HepG2 (cell line): Measurements from ENCODE around the gene KRTAP10-10. TPM values are rescaled to one million over a fixed set of nuclear protein-coding genes. Genes with fewer than 3 reads are reported as not detected.

Source experiments
- ATAC-seq: fragments of 200-7000 bp; cut with Tn5 transposase; 3 replicates; pipeline ENCODE4 v1.9.1; 2020; ENCODE audit warnings: mild to moderate bottlenecking, moderate library complexity
- BruUV-seq: library from RNA; stranded (reverse); fragments of 400-500 nt; replicated peaks from 2 replicates; lab custom pipeline; 2021; lab: Mats Ljungman, UMichigan
- CTCF ChIA-PET: fragments of 300-600 bp; formaldehyde crosslinking; extraction: SDS; loops from one replicate; lab custom pipeline; 2021; ENCODE audit warnings: low total read pairs, inconsistent platforms, low intra/inter-chr PET ratio; lab: Yijun Ruan, JAX
- POLR2A ChIA-PET: fragments of 350-600 bp; sonication (Branson Sonifier 250); formaldehyde crosslinking; loops from one replicate; lab custom pipeline; 2020; ENCODE audit warnings: antibody characterized with exemption, inconsistent platforms; lab: Yijun Ruan, JAX
- DNase-seq: peaks from one replicate; pipeline ENCODE4 v3.0.0-alpha.2; 2015; ENCODE audit warnings: low spot score
- FAIRE-seq: peaks from 3 replicates; lab custom pipeline; 2011; peaks lifted over from hg19 to GRCh38; lab: Jason Lieb, UNC
- H2AFZ ChIP-seq: one replicate; pipeline ENCODE4 v1.6.1; 2011; ENCODE audit warnings: low read length, inconsistent platforms
- H3K27ac ChIP-seq: fragments of 300-600 bp; 3 replicates; pipeline ENCODE4 v1.8.0; 2011; ENCODE audit warnings: mixed run types, mild to moderate bottlenecking, mixed read lengths, low read length, inconsistent platforms; ENCODE audit not compliant: insufficient read depth; ENCODE audit errors: extremely low read length
- H3K27me3 ChIP-seq, 2 experiments: fragments of 200-600 bp in 1 of 2; 2 replicates in 1 of 2; 3 replicates in 1 of 2; pipeline versions ENCODE4 v1.6.0 to v1.8.0; 2011; ENCODE audit warnings: low read length in 2 of 2, mild to moderate bottlenecking in 2 of 2, moderate library complexity in 2 of 2, inconsistent platforms in 1 of 2; ENCODE audit not compliant: insufficient read depth in 2 of 2, control insufficient read depth in 1 of 2
- H3K36me3 ChIP-seq, 2 experiments: fragments of 200-600 bp in 1 of 2; replicated peaks in 1 of 2; 2 replicates in 1 of 2; 3 replicates in 1 of 2; pipeline versions ENCODE4 v1.5.1 to v1.8.0; 2011; ENCODE audit warnings: low read length in 2 of 2, inconsistent platforms in 1 of 2; ENCODE audit not compliant: insufficient read depth in 2 of 2, control insufficient read depth in 1 of 2
- H3K4me1 ChIP-seq: 2 replicates; pipeline ENCODE4 v1.5.1; 2012; ENCODE audit warnings: low read length, inconsistent platforms; ENCODE audit not compliant: insufficient read depth
- H3K4me2 ChIP-seq: 2 replicates; pipeline ENCODE4 v1.6.0; 2011; ENCODE audit warnings: low read depth, low read length, inconsistent platforms
- H3K4me3 ChIP-seq, 3 experiments: fragments of 200-600 bp in 1 of 3; sonication (generic), shearing (Covaris generic) in 1 of 3; replicated peaks in 1 of 3; 2 replicates each; pipeline ENCODE4 v1.5.1; 2011 to 2016; ENCODE audit warnings: low read length in 3 of 3, inconsistent platforms in 2 of 3, low read depth in 2 of 3, mild to moderate bottlenecking in 2 of 3, control low read depth in 1 of 3, mixed read lengths in 1 of 3; ENCODE audit not compliant: insufficient read depth in 1 of 3
- H3K79me2 ChIP-seq: one replicate; pipeline ENCODE4 v1.6.1; 2011; ENCODE audit warnings: low read length, inconsistent platforms; ENCODE audit not compliant: insufficient read depth
- H3K9ac ChIP-seq: 2 replicates; pipeline ENCODE4 v1.6.0; 2011; ENCODE audit warnings: mild to moderate bottlenecking, low read depth, low read length, inconsistent platforms; ENCODE audit not compliant: insufficient read depth
- H3K9me3 ChIP-seq: 2 replicates; pipeline ENCODE4 v1.5.1; 2012; ENCODE audit warnings: mild to moderate bottlenecking, low read length
- H4K20me1 ChIP-seq: 2 replicates; pipeline ENCODE4 v1.6.0; 2011; ENCODE audit warnings: inconsistent platforms, mild to moderate bottlenecking, low read length, moderate library complexity; ENCODE audit not compliant: insufficient read depth
- ATF7-NPFF ChIP-seq: sonication (generic); formaldehyde crosslinking; IDR thresholded peaks from 2 replicates; pipeline ENCODE4 v1.8.1; 2023; ENCODE audit warnings: mild to moderate bottlenecking, low read depth, missing genetic modification reagents, moderate library complexity
- GPBP1L1 ChIP-seq: sonication (generic); formaldehyde crosslinking; IDR thresholded peaks from 2 replicates; pipeline ENCODE4 v1.5.0; 2020; ENCODE audit warnings: mild to moderate bottlenecking, missing genetic modification reagents
- HINFP ChIP-seq: sonication (generic); formaldehyde crosslinking; IDR thresholded peaks from 2 replicates; pipeline ENCODE4 v1.4.0; 2020; ENCODE audit warnings: low read depth, mild to moderate bottlenecking, missing genetic modification reagents
- HNF4G ChIP-seq, 2 experiments: sonication (generic) in 1 of 2; formaldehyde crosslinking in 1 of 2; IDR thresholded peaks; 2 replicates each; pipeline versions ENCODE4 v1.4.0 to v1.6.1; 2011 to 2020; ENCODE audit warnings: borderline replicate concordance in 2 of 2, low read depth in 2 of 2, mild to moderate bottlenecking in 2 of 2, low read length in 1 of 2, missing genetic modification reagents in 1 of 2, moderate library complexity in 1 of 2
- HOXA5 ChIP-seq: sonication (generic); formaldehyde crosslinking; IDR thresholded peaks from 2 replicates; pipeline ENCODE4 v1.4.0; 2020; ENCODE audit warnings: missing genetic modification reagents
- NCOA2 ChIP-seq: sonication (generic); formaldehyde crosslinking; IDR thresholded peaks from 2 replicates; pipeline ENCODE4 v1.8.0; 2022; ENCODE audit warnings: inconsistent platforms
- SMAD3 ChIP-seq: sonication (generic); formaldehyde crosslinking; IDR thresholded peaks from 2 replicates; pipeline ENCODE4 v1.4.0; 2020; ENCODE audit warnings: missing genetic modification reagents
- SMAD9 ChIP-seq: sonication (generic); formaldehyde crosslinking; IDR thresholded peaks from 2 replicates; pipeline ENCODE4 v1.5.1; 2020; ENCODE audit warnings: mild to moderate bottlenecking, missing genetic modification reagents
- ZKSCAN5 ChIP-seq: sonication (generic); formaldehyde crosslinking; IDR thresholded peaks from 2 replicates; pipeline ENCODE4 v1.5.1; 2020; ENCODE audit warnings: mild to moderate bottlenecking, missing genetic modification reagents
- ZNF292 ChIP-seq: sonication (generic); formaldehyde crosslinking; IDR thresholded peaks from 2 replicates; pipeline ENCODE4 v1.8.1; 2022; ENCODE audit warnings: mild to moderate bottlenecking, low read depth, missing genetic modification reagents, borderline replicate concordance
- ZNF30 ChIP-seq: sonication (generic); formaldehyde crosslinking; IDR thresholded peaks from 2 replicates; pipeline ENCODE4 v1.5.0; 2020; ENCODE audit warnings: mild to moderate bottlenecking, missing genetic modification reagents
- WGBS: methylation state at CpG from one replicate; pipeline ENCODE4 v1.1.6; 2017; ENCODE audit warnings: low lambda C conversion rate; 5-methylcytosine and 5-hydroxymethylcytosine counted together
- in situ Hi-C: cut with HindIII; loops from 2 replicates; pipeline ENCODE4 v1.10.0; 2017; ENCODE audit warnings: low pct_unique_long_range_greater_than_20kb; ENCODE audit not compliant: extremely low pct_ligation_motif_present
- intact Hi-C: fragments of 100-400 bp; cut with micrococcal nuclease; formaldehyde crosslinking; loops from one replicate; pipeline ENCODE4 v1.10.0; 2022; ENCODE audit not compliant: unreplicated experiment
- polyA plus RNA-seq, 8 experiments: library from polyadenylated mRNA; depleted of rRNA in 3 of 8; stranded (reverse) in 7 of 8; unstranded in 1 of 8; fragments of >200 nt; fragmentation: Illumina TruSeq in 4 of 8; extraction: Trizol in 4 of 8; gene quantifications; 2 replicates each; pipeline versions ENCODE4 v1.2.1 to v1.2.3, GENCODE V29; 2011 to 2016; ENCODE audit warnings: low read depth in 4 of 8, missing spikeins in 1 of 8, mixed read lengths in 1 of 8; ENCODE audit not compliant: insufficient read depth in 1 of 8
- total RNA-seq, 5 experiments: library from RNA; depleted of rRNA; stranded (reverse); fragments of >200 nt; fragmentation: Illumina TruSeq; extraction: Trizol; gene quantifications; 2 replicates each; pipeline ENCODE4 v1.2.3, GENCODE V29; 2016; ENCODE audit warnings: low read depth in 1 of 5
- TF ChIP-seq, protein P1 (sequence below): sonication (generic); formaldehyde crosslinking; IDR thresholded peaks from 2 replicates; pipeline ENCODE4 v1.4.0; 2020; ENCODE audit warnings: missing genetic modification reagents, low read depth, mild to moderate bottlenecking, borderline replicate concordance

Gene KRTAP10-10
- total and polyA plus RNA-seq, 2 of the 13 experiments (the other 11 are each of a cell fraction or from before 2014, with no cell fraction given), result not detected

- no TSS peak for BruUV-seq
- H3K27ac ChIP-seq, result no peak overlapping the region
- TF ChIP-seq HNF4G (IDR thresholded peaks at IDR 0.05; ENCODE audit: borderline replicate concordance, low read depth, low read length) (no peak), HNF4G (CRISPR knock-in tag; IDR thresholded peaks at IDR 0.05; ENCODE audit: borderline replicate concordance, low read depth) (no peak), NCOA2 (no peak), ATF7-NPFF (CRISPR knock-in tag) (no peak), ZNF292 (CRISPR knock-in tag) (no peak), HINFP (CRISPR knock-in tag) (no peak), ZKSCAN5 (CRISPR knock-in tag) (no peak), ZNF30 (CRISPR knock-in tag) (no peak), SMAD9 (CRISPR knock-in tag) (no peak), GPBP1L1 (CRISPR knock-in tag) (no peak), HOXA5 (CRISPR knock-in tag) (no peak), SMAD3 (CRISPR knock-in tag) (no peak)
- TF ChIP-seq, protein P1, sequence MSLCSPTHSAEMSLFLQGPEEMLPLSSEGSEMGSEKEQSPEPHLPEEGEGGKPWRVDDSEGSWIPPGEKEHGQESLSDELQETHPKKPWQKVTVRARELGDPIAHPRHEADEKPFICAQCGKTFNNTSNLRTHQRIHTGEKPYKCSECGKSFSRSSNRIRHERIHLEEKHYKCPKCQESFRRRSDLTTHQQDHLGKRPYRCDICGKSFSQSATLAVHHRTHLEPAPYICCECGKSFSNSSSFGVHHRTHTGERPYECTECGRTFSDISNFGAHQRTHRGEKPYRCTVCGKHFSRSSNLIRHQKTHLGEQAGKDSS (CRISPR knock-in tag), result no peak
- WGBS, result 44% methylated on average over 7 of the region's 18 CpGs
- H3K4me3 ChIP-seq, result no peak overlapping the region
- no peak overlapping the region for H2AFZ ChIP-seq
- no peaks in the 10 kb centered on the region for H3K4me1 ChIP-seq
- in situ Hi-C loops (no loop called here), intact Hi-C loops (no loop called here)
- H3K79me2 ChIP-seq, result no peaks in the 10 kb centered on the region
- no peak for FAIRE-seq
- no peaks in the 10 kb centered on the region for H3K36me3 ChIP-seq
- no peaks in the 10 kb centered on the region for H4K20me1 ChIP-seq
- no peak overlapping the region for H3K9ac ChIP-seq
- 0 out of 5 replicates have a peak, but pooled peaks cover 0 to 6% of the 10 kb centered on the region in 2 experiments for H3K27me3 ChIP-seq
- ChIA-PET POLR2A (no interaction called here), CTCF (no interaction called here)
- peaks cover 25% of the 10 kb centered on the region for H3K9me3 ChIP-seq
- no peak; the same call in 2 of the 3 replicates for ATAC-seq
- no peak for DNase-seq
- H3K4me2 ChIP-seq, result no peak overlapping the region
Measured at GRCh38 chr21:44628707-44629391, 8.3 kb upstream of the KRTAP10-10 start.
